HCT116 (cell line): ENCODE data around the gene C12orf75. TPM values are rescaled to one million over a fixed set of nuclear protein-coding genes. Genes with fewer than 3 reads are reported as not detected.

ENCODE experiments used
- ATAC-seq: fragments of 200-7000 bp; cut with Tn5 transposase; 2 replicates; pipeline ENCODE4 v1.9.1; 2020; ENCODE audit warnings: mild to moderate bottlenecking, moderate library complexity
- BruUV-seq: library from RNA; stranded (reverse); fragments of 400-500 nt; replicated peaks from 2 replicates; lab custom pipeline; 2021; lab: Mats Ljungman, UMichigan
- CTCF ChIA-PET: fragments of 300-600 bp; sonication (Branson Sonifier 250); formaldehyde crosslinking; loops from one replicate; lab custom pipeline; 2021; ENCODE audit warnings: antibody characterized with exemption; lab: Charles Lee
- POLR2A ChIA-PET: fragments of 300-600, 350-600 bp; sonication (Branson Sonifier 250); formaldehyde crosslinking; loops from one replicate; lab custom pipeline; 2021; ENCODE audit warnings: antibody characterized with exemption; lab: Charles Lee
- RAD21 ChIA-PET, 2 experiments: fragments of 300-600 bp; sonication (Branson Sonifier 250); formaldehyde crosslinking; loops; one replicate each; lab custom pipeline; 2023; ENCODE audit warnings: low total read pairs in 2 of 2; ENCODE audit not compliant: uncharacterized antibody in 2 of 2, unreplicated experiment in 2 of 2, low non-redundant PET in 1 of 2; lab: Charles Lee
- DNase-seq: peaks from one replicate; pipeline ENCODE4 v3.0.0-alpha.2; 2010; ENCODE audit warnings: low read depth, low spot score
- H2AFZ ChIP-seq: fragments of 200-600 bp; shearing (Covaris generic), sonication (generic); 2 replicates; pipeline ENCODE4 v1.6.1; 2017; ENCODE audit warnings: low read depth, mixed run types, mixed read lengths, antibody characterized with exemption, low read length; ENCODE audit not compliant: poor library complexity, severe bottlenecking
- H3K27ac ChIP-seq: 2 replicates; pipeline ENCODE4 v1.5.1; 2012; ENCODE audit warnings: low read depth, low read length
- H3K27me3 ChIP-seq: fragments of 200-600 bp; sonication (generic); 2 replicates; pipeline ENCODE4 v1.6.1; 2016; ENCODE audit warnings: mixed run types, low read length, mixed read lengths; ENCODE audit not compliant: insufficient read depth
- H3K36me3 ChIP-seq, 2 experiments: fragments of 200-500 bp in 1 of 2; fragments of 200-600 bp in 1 of 2; sonication (Bioruptor generic) in 1 of 2; sonication (generic) in 1 of 2; 2 replicates each; pipeline versions ENCODE4 v1.5.1 to v1.6.1; 2014 to 2016; ENCODE audit warnings: low read length in 2 of 2, inconsistent platforms in 1 of 2, mixed read lengths in 1 of 2, mixed run types in 1 of 2; ENCODE audit not compliant: insufficient read depth in 2 of 2, control insufficient read depth in 1 of 2
- H3K4me1 ChIP-seq, 2 experiments: fragments of 200-600 bp in 1 of 2; sonication (generic) in 1 of 2; 2 replicates each; pipeline versions ENCODE4 v1.5.1 to v1.6.1; 2012 to 2017; ENCODE audit warnings: low read length in 2 of 2, inconsistent platforms in 1 of 2, mild to moderate bottlenecking in 1 of 2, mixed read lengths in 1 of 2, mixed run types in 1 of 2, moderate library complexity in 1 of 2; ENCODE audit not compliant: insufficient read depth in 2 of 2, control insufficient read depth in 1 of 2
- H3K4me2 ChIP-seq: fragments of 200-600 bp; sonication (generic); 2 replicates; pipeline ENCODE4 v1.6.1; 2017; ENCODE audit warnings: mixed run types, low read length, mixed read lengths
- H3K4me3 ChIP-seq, 2 experiments: fragments of 200-600 bp in 1 of 2; sonication (generic) in 1 of 2; replicated peaks in 1 of 2; 2 replicates each; pipeline ENCODE4 v1.5.1; 2011 to 2016; ENCODE audit warnings: low read length in 2 of 2, control low read depth in 1 of 2, low read depth in 1 of 2, mild to moderate bottlenecking in 1 of 2, mixed read lengths in 1 of 2, mixed run types in 1 of 2
- H3K79me2 ChIP-seq: fragments of 200-600 bp; sonication (generic); 2 replicates; pipeline ENCODE4 v1.6.1; 2017; ENCODE audit warnings: mild to moderate bottlenecking, mixed run types, low read length, moderate library complexity, mixed read lengths; ENCODE audit not compliant: insufficient read depth
- H3K9ac ChIP-seq: fragments of 200-600 bp; sonication (generic); 2 replicates; pipeline ENCODE4 v1.6.1; 2016; ENCODE audit warnings: low read length, mixed read lengths
- H3K9me2 ChIP-seq: fragments of 200-600 bp; sonication (generic), shearing (Covaris generic); 2 replicates; pipeline ENCODE4 v1.6.1; 2017; ENCODE audit warnings: mixed run types, mild to moderate bottlenecking, moderate library complexity; ENCODE audit not compliant: insufficient read depth
- H3K9me3 ChIP-seq, 2 experiments: fragments of 200-500 bp in 1 of 2; fragments of 200-600 bp in 1 of 2; sonication (Bioruptor generic) in 1 of 2; sonication (generic) in 1 of 2; 2 replicates each; pipeline ENCODE4 v1.6.1; 2014 to 2017; ENCODE audit warnings: low read length in 2 of 2, mixed read lengths in 2 of 2, inconsistent platforms in 1 of 2, low read depth in 1 of 2, mild to moderate bottlenecking in 1 of 2, mixed run types in 1 of 2, moderate library complexity in 1 of 2; ENCODE audit not compliant: control insufficient read depth in 1 of 2, insufficient read depth in 1 of 2
- H4K20me1 ChIP-seq: fragments of 200-600 bp; sonication (generic), shearing (Covaris generic); 2 replicates; pipeline ENCODE4 v1.6.1; 2017; ENCODE audit warnings: mixed run types, mild to moderate bottlenecking, moderate library complexity; ENCODE audit not compliant: insufficient read depth
- CBX3 ChIP-seq: IDR thresholded peaks from 2 replicates; pipeline ENCODE4 v1.6.1; 2012; ENCODE audit warnings: low read depth
- CEBPB ChIP-seq: IDR thresholded peaks from 2 replicates; pipeline ENCODE4 v1.6.1; 2012; ENCODE audit warnings: low read depth
- EGR1 ChIP-seq: IDR thresholded peaks from 2 replicates; pipeline ENCODE4 v1.6.1; 2012; ENCODE audit warnings: low read depth
- EZH2 ChIP-seq: fragments of 200-600 bp; sonication (generic); IDR thresholded peaks from 2 replicates; pipeline ENCODE4 v1.6.1; 2017; ENCODE audit warnings: antibody characterized with exemption, mixed run types
- EZH2phosphoT487 ChIP-seq: fragments of 200-600 bp; IDR thresholded peaks from 2 replicates; pipeline ENCODE4 v1.6.1; 2018; ENCODE audit warnings: antibody characterized with exemption, borderline replicate concordance
- FOSL1 ChIP-seq: IDR thresholded peaks from 2 replicates; pipeline ENCODE4 v1.6.1; 2012; ENCODE audit warnings: low read depth
- JUND ChIP-seq: IDR thresholded peaks from 2 replicates; pipeline ENCODE4 v1.6.1; 2012
- POLR2A ChIP-seq: IDR thresholded peaks from 2 replicates; pipeline ENCODE4 v1.7.0; 2011; ENCODE audit warnings: borderline replicate concordance; ENCODE audit not compliant: insufficient read depth, insufficient read length; ENCODE audit errors: extremely low read depth
- POLR2AphosphoS5 ChIP-seq: IDR thresholded peaks from 2 replicates; pipeline ENCODE4 v1.6.1; 2011; ENCODE audit warnings: mild to moderate bottlenecking, low read depth, low read length, moderate library complexity
- REST ChIP-seq: IDR thresholded peaks from 2 replicates; pipeline ENCODE4 v1.6.1; 2012; ENCODE audit warnings: low read depth
- SP1 ChIP-seq: IDR thresholded peaks from 2 replicates; pipeline ENCODE4 v1.6.1; 2012; ENCODE audit warnings: low read depth
- TCF7L2 ChIP-seq: IDR thresholded peaks from 2 replicates; pipeline ENCODE4 v1.7.0; 2011; ENCODE audit warnings: borderline replicate concordance, inconsistent platforms; ENCODE audit not compliant: insufficient read depth, insufficient read length; ENCODE audit errors: extremely low read depth
- YY1 ChIP-seq: IDR thresholded peaks from 2 replicates; pipeline ENCODE4 v1.6.1; 2011; ENCODE audit warnings: low read length, low read depth, moderate library complexity, mild to moderate bottlenecking; ENCODE audit not compliant: insufficient replicate concordance; ENCODE audit errors: extremely low read depth
- ZBTB33 ChIP-seq: IDR thresholded peaks from 2 replicates; pipeline ENCODE4 v1.6.1; 2011; ENCODE audit warnings: mild to moderate bottlenecking, low read length, moderate library complexity; ENCODE audit not compliant: insufficient replicate concordance; ENCODE audit errors: extremely low read depth
- intact Hi-C: fragments of 100-400 bp; cut with micrococcal nuclease; formaldehyde crosslinking; loops from 2 replicates; pipeline ENCODE4 v1.10.0; 2022
- total RNA-seq: library from RNA; stranded (reverse); gene quantifications from one replicate; pipeline ENCODE4 v1.2.1, GENCODE V29; 2021; ENCODE audit not compliant: unreplicated experiment
- TF ChIP-seq, protein P1 (sequence below): IDR thresholded peaks from 2 replicates; pipeline ENCODE4 v1.6.1; 2012
- TF ChIP-seq, protein P2 (sequence below): IDR thresholded peaks from 2 replicates; pipeline ENCODE4 v1.6.1; 2012

Gene C12orf75
- total RNA-seq, 1 experiment from 2014 or later, result 81.0 TPM

- ChIA-PET CTCF (no interaction called here), RAD21 (no interaction called here), POLR2A (no interaction called here)
- no peak overlapping the region for H3K4me2 ChIP-seq
- no peaks in the 10 kb centered on the region for H3K79me2 ChIP-seq
- no TSS peak for BruUV-seq
- no peak overlapping the region for H2AFZ ChIP-seq
- DNase-seq (no peak), ATAC-seq (no peak)
- H3K4me3 ChIP-seq, result no peak overlapping the region
- no peaks in the 10 kb centered on the region for H3K27me3 ChIP-seq
- no peak for TF ChIP-seq CEBPB
- TF ChIP-seq TCF7L2, result no peak
- no peak for TF ChIP-seq SP1
- no peak for TF ChIP-seq EZH2phosphoT487
- no peak for TF ChIP-seq JUND
- TF ChIP-seq ZBTB33, result no peak
- TF ChIP-seq, protein P1, sequence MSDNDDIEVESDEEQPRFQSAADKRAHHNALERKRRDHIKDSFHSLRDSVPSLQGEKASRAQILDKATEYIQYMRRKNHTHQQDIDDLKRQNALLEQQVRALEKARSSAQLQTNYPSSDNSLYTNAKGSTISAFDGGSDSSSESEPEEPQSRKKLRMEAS, result no peak
- TF ChIP-seq EGR1, result no peak
- no peak for TF ChIP-seq YY1
- no peak for TF ChIP-seq POLR2A
- TF ChIP-seq REST, result no peak
- no peak for TF ChIP-seq CBX3
- TF ChIP-seq, protein P2, sequence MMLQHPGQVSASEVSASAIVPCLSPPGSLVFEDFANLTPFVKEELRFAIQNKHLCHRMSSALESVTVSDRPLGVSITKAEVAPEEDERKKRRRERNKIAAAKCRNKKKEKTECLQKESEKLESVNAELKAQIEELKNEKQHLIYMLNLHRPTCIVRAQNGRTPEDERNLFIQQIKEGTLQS, result no peak
- TF ChIP-seq POLR2AphosphoS5, result no peak
- no peak for TF ChIP-seq EZH2
- no peak for TF ChIP-seq FOSL1
- H3K27ac ChIP-seq, result no peak overlapping the region
- H4K20me1 ChIP-seq, result no peaks in the 10 kb centered on the region
- H3K36me3 ChIP-seq, result no peaks in the 10 kb centered on the region
- H3K9me2 ChIP-seq, result no peaks in the 10 kb centered on the region
- H3K9me3 ChIP-seq, result no peaks in the 10 kb centered on the region
- H3K9ac ChIP-seq, result no peak overlapping the region
- intact Hi-C loops, result no loop called here
- peaks cover 0 to 13% of the 10 kb centered on the region in 2 experiments; a peak in 1 of 4 replicates for H3K4me1 ChIP-seq
Observed at GRCh38 chr12:105413911-105414487, 83.5 kb downstream of the C12orf75 start.
